Measurements from ENCODE around the gene JARID2.

The JARID2 gene

GRCh38 chr6:15362274-15363160 lies 116.6 kb downstream of the JARID2 start:
- no peak for DNase-seq

- DNase-seq: no peak
Measured at GRCh38 chr6:15363164-15363522, 117.3 kb downstream of the JARID2 start.

- DNase-seq: no peak
Measured at GRCh38 chr6:15363523-15364400, 117.9 kb downstream of the JARID2 start.

GRCh38 chr6:15364401-15365037 lies 118.7 kb downstream of the JARID2 start:
- DNase-seq: no peak

GRCh38 chr6:15365273-15365687 lies 119.4 kb downstream of the JARID2 start:
- DNase-seq: peak; percentile 79

- DNase-seq: no peak
Measured at GRCh38 chr6:15366003-15366535, 120.2 kb downstream of the JARID2 start.

- no peak for DNase-seq
Measured at GRCh38 chr6:15366879-15367278, 121.0 kb downstream of the JARID2 start.

- DNase-seq: no peak
Measured at GRCh38 chr6:15368186-15368585, 122.3 kb downstream of the JARID2 start.

- DNase-seq: no peak
Measured at GRCh38 chr6:15368873-15369272, 123.0 kb downstream of the JARID2 start.

GRCh38 chr6:15369838-15370237 lies 124.0 kb downstream of the JARID2 start:
- no peak for DNase-seq

- DNase-seq: no peak
Measured at GRCh38 chr6:15370733-15371671, 125.1 kb downstream of the JARID2 start.

GRCh38 chr6:15372932-15373331 lies 127.1 kb downstream of the JARID2 start:
- no peak for DNase-seq

GRCh38 chr6:15374119-15374518 lies 128.2 kb downstream of the JARID2 start:
- DNase-seq: no peak

- DNase-seq: no peak
Measured at GRCh38 chr6:15375018-15375417, 129.1 kb downstream of the JARID2 start.

GRCh38 chr6:15375638-15376290 lies 129.9 kb downstream of the JARID2 start:
- no peak for DNase-seq

- no peak for DNase-seq
Measured at GRCh38 chr6:15376900-15377487, 131.1 kb downstream of the JARID2 start.

- no peak for DNase-seq
Measured at GRCh38 chr6:15378272-15378671, 132.4 kb downstream of the JARID2 start.

- no peak for DNase-seq
Measured at GRCh38 chr6:15378866-15379265, 133.0 kb downstream of the JARID2 start.

GRCh38 chr6:15380351-15380750 lies 134.5 kb downstream of the JARID2 start:
- DNase-seq: no peak

- DNase-seq: no peak
Measured at GRCh38 chr6:15382089-15382488, 136.2 kb downstream of the JARID2 start.

GRCh38 chr6:15382712-15383111 lies 136.8 kb downstream of the JARID2 start:
- no peak for DNase-seq

Data from NCI-H524 treated with DMSO at 0.1 percent for 48 hours (cell line).